ENCODE data around the gene PRDM16. TPM values are rescaled to one million over a fixed set of nuclear protein-coding genes. Genes with fewer than 3 reads are reported as not detected.
"Not testable (repeated sequence)": the region's sequence is repeated elsewhere in the genome, so short reads cannot be mapped to it uniquely, and the experiment has no call there.

The PRDM16 gene
- polyA plus RNA-seq, 3 donors = not detected

DNA sequence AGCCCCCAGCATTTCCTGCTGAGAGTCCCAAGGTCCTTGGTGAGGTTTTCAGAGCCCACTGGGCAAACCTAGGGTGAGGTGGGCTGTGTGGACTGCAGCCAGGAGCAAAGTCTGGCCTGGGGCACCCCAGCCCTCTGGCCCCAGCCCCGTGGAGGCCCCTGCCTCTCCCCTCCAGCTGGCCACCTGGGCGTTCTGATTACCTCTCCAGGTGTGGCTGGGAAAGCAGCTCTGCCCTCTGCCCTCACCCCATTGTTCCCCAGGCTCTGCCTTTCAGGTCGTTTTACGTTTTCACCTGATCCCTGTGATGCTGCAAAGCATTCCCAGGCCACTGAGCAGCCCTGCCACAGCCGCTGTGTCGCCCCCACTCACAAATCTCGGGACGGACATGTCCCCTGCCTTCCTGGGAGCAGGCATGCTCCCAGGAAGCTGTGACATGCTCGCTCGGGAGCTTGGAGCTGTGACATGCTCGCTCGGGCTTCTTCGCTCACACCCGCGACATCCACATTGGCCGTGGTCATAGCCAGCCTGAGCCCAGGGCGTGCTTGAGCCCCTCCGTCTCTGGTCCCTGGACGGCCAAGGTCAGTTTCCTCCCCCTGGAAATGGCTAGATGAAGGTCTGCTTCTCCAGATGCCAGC lies 216.2 kb downstream of the PRDM16 start:
- Mint-ChIP-seq H3K27ac (no peak overlapping the region), H3K9me3 (no peaks in the 10 kb centered on the region), H3K27me3 (ENCODE audit: low read depth in 3 of 3) (peaks cover 0 to 10% (median 4%) of the 10 kb centered on the region in 3 donors), H3K36me3 (no peaks in the 10 kb centered on the region), H3K4me1 (no peaks in the 10 kb centered on the region), H3K4me3 (no peak overlapping the region)
- no peak overlapping the region for H3K9ac ChIP-seq (ENCODE audit: insufficient read depth, low read length, poor library complexity, severe bottlenecking)
- no peak overlapping the region for H3K27ac ChIP-seq (ENCODE audit: low read depth in 1 of 2, low read length in 2 of 2)
- no peaks in the 10 kb centered on the region for H3K4me1 ChIP-seq (ENCODE audit: control insufficient read depth in 1 of 2, insufficient read depth in 2 of 2, low read length in 2 of 2)
- H3K9me3 ChIP-seq (replicated peaks in 1 of 2; ENCODE audit: control insufficient read depth in 1 of 2, insufficient read depth in 1 of 2, low read length in 2 of 2) = no peaks in the 10 kb centered on the region
- H3K27me3 ChIP-seq (ENCODE audit: control insufficient read depth in 2 of 2, insufficient read depth in 2 of 2, low read length in 2 of 2) = no peaks in the 10 kb centered on the region
- no peaks in the 10 kb centered on the region for H3K79me2 ChIP-seq (ENCODE audit: insufficient read depth, low read length)
- TF ChIP-seq, protein P1, sequence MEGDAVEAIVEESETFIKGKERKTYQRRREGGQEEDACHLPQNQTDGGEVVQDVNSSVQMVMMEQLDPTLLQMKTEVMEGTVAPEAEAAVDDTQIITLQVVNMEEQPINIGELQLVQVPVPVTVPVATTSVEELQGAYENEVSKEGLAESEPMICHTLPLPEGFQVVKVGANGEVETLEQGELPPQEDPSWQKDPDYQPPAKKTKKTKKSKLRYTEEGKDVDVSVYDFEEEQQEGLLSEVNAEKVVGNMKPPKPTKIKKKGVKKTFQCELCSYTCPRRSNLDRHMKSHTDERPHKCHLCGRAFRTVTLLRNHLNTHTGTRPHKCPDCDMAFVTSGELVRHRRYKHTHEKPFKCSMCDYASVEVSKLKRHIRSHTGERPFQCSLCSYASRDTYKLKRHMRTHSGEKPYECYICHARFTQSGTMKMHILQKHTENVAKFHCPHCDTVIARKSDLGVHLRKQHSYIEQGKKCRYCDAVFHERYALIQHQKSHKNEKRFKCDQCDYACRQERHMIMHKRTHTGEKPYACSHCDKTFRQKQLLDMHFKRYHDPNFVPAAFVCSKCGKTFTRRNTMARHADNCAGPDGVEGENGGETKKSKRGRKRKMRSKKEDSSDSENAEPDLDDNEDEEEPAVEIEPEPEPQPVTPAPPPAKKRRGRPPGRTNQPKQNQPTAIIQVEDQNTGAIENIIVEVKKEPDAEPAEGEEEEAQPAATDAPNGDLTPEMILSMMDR (IDR thresholded peaks at IDR 0.05) = no peak
- no peak overlapping the region for H2AFZ ChIP-seq (ENCODE audit: insufficient read depth, low read depth, low read length, poor library complexity, severe bottlenecking)
- no peak overlapping the region for H3K4me3 ChIP-seq (replicated peaks in 1 of 3; ENCODE audit: low read depth in 2 of 3, low read length in 3 of 3)
- H4K20me1 ChIP-seq (ENCODE audit: insufficient read depth, low read length) = no peaks in the 10 kb centered on the region
- no peak for DNase-seq
- H3K4me2 ChIP-seq (replicated peaks; ENCODE audit: extremely low read depth, low read length, poor library complexity, severe bottlenecking) = no peak overlapping the region
- H3K36me3 ChIP-seq (replicated peaks in 1 of 2; ENCODE audit: control insufficient read depth in 1 of 2, insufficient read depth in 2 of 2, low read length in 2 of 2) = no peaks in the 10 kb centered on the region
- intact Hi-C loops (cut with micrococcal nuclease) = no loop called here
- WGBS (ENCODE audit: insufficient coverage) = 96% methylated on average over 19 of the region's 19 CpGs

DNA sequence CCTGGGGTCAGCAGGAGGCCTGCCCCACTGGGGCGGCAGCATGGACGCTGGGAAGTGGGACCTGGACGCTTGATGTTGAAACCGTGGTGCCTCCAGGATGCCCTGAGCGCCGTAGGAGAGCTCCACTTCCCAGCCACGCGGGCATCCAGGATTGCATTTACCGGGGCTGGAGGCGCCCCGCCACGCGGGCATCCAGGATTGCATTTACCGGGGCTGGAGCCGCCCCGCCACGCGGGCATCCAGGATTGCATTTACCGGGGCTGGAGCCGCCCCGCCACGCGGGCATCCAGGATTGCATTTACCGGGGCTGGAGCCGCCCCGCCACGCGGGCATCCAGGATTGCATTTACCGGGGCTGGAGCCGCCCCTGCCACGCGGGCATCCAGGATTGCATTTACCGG lies 218.1 kb downstream of the PRDM16 start:
- H3K4me1 Mint-ChIP-seq; DNase-seq; H3K27ac ChIP-seq (ENCODE audit: low read depth in 1 of 2, low read length in 2 of 2); H3K9ac ChIP-seq (ENCODE audit: insufficient read depth, low read length, poor library complexity, severe bottlenecking); H3K9me3 ChIP-seq (replicated peaks in 1 of 2; ENCODE audit: control insufficient read depth in 1 of 2, insufficient read depth in 1 of 2, low read length in 2 of 2); H3K79me2 ChIP-seq (ENCODE audit: insufficient read depth, low read length); H3K4me1 ChIP-seq (ENCODE audit: control insufficient read depth in 1 of 2, insufficient read depth in 2 of 2, low read length in 2 of 2); H3K9me3 Mint-ChIP-seq; H2AFZ ChIP-seq (ENCODE audit: insufficient read depth, low read depth, low read length, poor library complexity, severe bottlenecking); intact Hi-C loops (cut with micrococcal nuclease); H4K20me1 ChIP-seq (ENCODE audit: insufficient read depth, low read length); H3K36me3 Mint-ChIP-seq; H3K27ac Mint-ChIP-seq; H3K36me3 ChIP-seq (replicated peaks in 1 of 2; ENCODE audit: control insufficient read depth in 1 of 2, insufficient read depth in 2 of 2, low read length in 2 of 2); H3K4me3 ChIP-seq (replicated peaks in 1 of 3; ENCODE audit: low read depth in 2 of 3, low read length in 3 of 3); H3K27me3 ChIP-seq (ENCODE audit: control insufficient read depth in 2 of 2, insufficient read depth in 2 of 2, low read length in 2 of 2); H3K4me2 ChIP-seq (replicated peaks; ENCODE audit: extremely low read depth, low read length, poor library complexity, severe bottlenecking); H3K4me3 Mint-ChIP-seq; H3K27me3 Mint-ChIP-seq (ENCODE audit: low read depth in 3 of 3): not testable (repeated sequence)
- WGBS (ENCODE audit: insufficient coverage) = 95% methylated on average over 11 of the region's 33 CpGs

Measured in CD14-positive monocyte (primary cell).